Measurements from ENCODE around the gene CALU.

DNA sequence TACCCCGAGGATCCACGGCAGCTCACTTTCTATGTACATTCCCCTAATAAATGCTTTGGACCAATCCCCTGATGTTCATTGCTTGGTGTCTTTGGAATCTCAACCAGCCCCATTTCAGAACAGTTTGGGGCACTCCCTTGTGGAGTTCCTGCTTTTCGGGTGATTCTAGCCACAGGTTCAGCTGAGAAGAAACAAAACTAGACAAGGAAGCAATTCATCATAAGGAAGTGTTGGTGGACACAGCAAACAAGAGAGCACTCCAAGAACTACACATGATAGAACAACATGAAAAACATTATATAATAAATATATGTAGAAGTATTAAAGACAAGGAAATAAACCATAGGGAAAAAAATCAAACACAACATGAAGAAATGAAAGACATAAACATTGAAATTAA is 46.6 kb downstream of the CALU start:
- TF ChIP-seq, protein P1, sequence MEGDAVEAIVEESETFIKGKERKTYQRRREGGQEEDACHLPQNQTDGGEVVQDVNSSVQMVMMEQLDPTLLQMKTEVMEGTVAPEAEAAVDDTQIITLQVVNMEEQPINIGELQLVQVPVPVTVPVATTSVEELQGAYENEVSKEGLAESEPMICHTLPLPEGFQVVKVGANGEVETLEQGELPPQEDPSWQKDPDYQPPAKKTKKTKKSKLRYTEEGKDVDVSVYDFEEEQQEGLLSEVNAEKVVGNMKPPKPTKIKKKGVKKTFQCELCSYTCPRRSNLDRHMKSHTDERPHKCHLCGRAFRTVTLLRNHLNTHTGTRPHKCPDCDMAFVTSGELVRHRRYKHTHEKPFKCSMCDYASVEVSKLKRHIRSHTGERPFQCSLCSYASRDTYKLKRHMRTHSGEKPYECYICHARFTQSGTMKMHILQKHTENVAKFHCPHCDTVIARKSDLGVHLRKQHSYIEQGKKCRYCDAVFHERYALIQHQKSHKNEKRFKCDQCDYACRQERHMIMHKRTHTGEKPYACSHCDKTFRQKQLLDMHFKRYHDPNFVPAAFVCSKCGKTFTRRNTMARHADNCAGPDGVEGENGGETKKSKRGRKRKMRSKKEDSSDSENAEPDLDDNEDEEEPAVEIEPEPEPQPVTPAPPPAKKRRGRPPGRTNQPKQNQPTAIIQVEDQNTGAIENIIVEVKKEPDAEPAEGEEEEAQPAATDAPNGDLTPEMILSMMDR (IDR thresholded peaks at IDR 0.05; ENCODE audit: borderline replicate concordance, extremely low read depth, low read length, poor library complexity, severe bottlenecking): no peak
- no peak for TF ChIP-seq EZH2 (IDR thresholded peaks at IDR 0.05; ENCODE audit: borderline replicate concordance, low read depth, low read length, severe bottlenecking)
